ENCODE data around the gene TNNC1. TPM values are rescaled to one million over a fixed set of nuclear protein-coding genes. Genes with fewer than 3 reads are reported as not detected.

Gene TNNC1
- total and polyA plus RNA-seq, 2 donors (not counting 3 experiments of a cell fraction or from before 2014, with no cell fraction given) = 0.12 TPM; not detected in 1

GRCh38 chr3:52494445-52494844 lies 40.6 kb upstream of the TNNC1 start:
- POLR2A ChIA-PET = interaction anchor here (0.7 to 1.2 kb wide), 2 partner anchors 42 to 57 kb away, joined by 7 to 8 read pairs; partner anchors contain the start of gene UQCC5
- peak; percentile 71 for FAIRE-seq

More at GRCh38 chr3:52494445-52494844, 40.6 kb upstream of the TNNC1 start:
- dilution Hi-C loops (cut with MboI; ENCODE audit: extremely low pct_ligation_motif_present, low sequenced_read_pairs) (no loop called here), intact Hi-C loops (cut with micrococcal nuclease) (no loop called here)
- no peak overlapping the region for H3K4me3 ChIP-seq (replicated peaks in 1 of 3; ENCODE audit: insufficient read depth in 1 of 3, low read depth in 1 of 3, low read length in 3 of 3)
- no peaks in the 10 kb centered on the region for H3K9me1 ChIP-seq (replicated peaks; ENCODE audit: control insufficient read depth, extremely low read depth, insufficient read depth, low read length)
- CTCF ChIA-PET = interaction anchor here (0.7 to 1.7 kb wide), 7 partner anchors 8 to 82 kb away, joined by 3 to 14 read pairs (median 5); no protein-coding TSS in a partner anchor
- no peak for DNase-seq (ENCODE audit: low read depth, low spot score)
- H3K79me2 ChIP-seq (ENCODE audit: control insufficient read depth, insufficient read depth, low read length) = peaks cover 42% of the 10 kb centered on the region
- H3K27me3 ChIP-seq (ENCODE audit: control insufficient read depth in 2 of 2, insufficient read depth in 2 of 2, low read length in 2 of 2) = no peaks in the 10 kb centered on the region
- no peaks in the 10 kb centered on the region for H3K9me3 ChIP-seq (replicated peaks; ENCODE audit: control insufficient read depth, insufficient read depth, low read length)
- peaks cover 78% of the 10 kb centered on the region for H3K4me1 ChIP-seq (ENCODE audit: control insufficient read depth, extremely low read depth, insufficient read depth, low read length)
- no peak overlapping the region for H3K4me2 ChIP-seq (ENCODE audit: insufficient read depth, low read length)
- H2AFZ ChIP-seq (ENCODE audit: low read depth, low read length) = no peak overlapping the region
- peaks cover 6 to 28% of the 10 kb centered on the region in 2 experiments for H3K36me3 ChIP-seq (ENCODE audit: control insufficient read depth in 2 of 2, extremely low read depth in 1 of 2, insufficient read depth in 2 of 2, low read length in 2 of 2)
- H3K9ac ChIP-seq (replicated peaks; ENCODE audit: extremely low read depth, insufficient read depth, low read length) = peak overlapping the region; percentile 26
- no peaks in the 10 kb centered on the region for H4K20me1 ChIP-seq (replicated peaks; ENCODE audit: control insufficient read depth, extremely low read depth, insufficient read depth, low read length)
- peak overlapping the region; percentile 97 for H3K27ac ChIP-seq (ENCODE audit: insufficient read depth, low read depth, low read length)
- no TSS peak for BruUV-seq (replicated peaks)
- TF ChIP-seq MAX (IDR thresholded peaks at IDR 0.05; ENCODE audit: insufficient read depth, insufficient read length) = no peak
- no peak for TF ChIP-seq MYC (IDR thresholded peaks at IDR 0.05; ENCODE audit: low read depth, low read length)
- TF ChIP-seq FOS (IDR thresholded peaks at IDR 0.05; ENCODE audit: borderline replicate concordance, insufficient read depth, low read length) = no peak
- no peak for TF ChIP-seq POLR2A (IDR thresholded peaks at IDR 0.05; ENCODE audit: low read depth, low read length)
- TF ChIP-seq JUN (IDR thresholded peaks at IDR 0.05; ENCODE audit: borderline replicate concordance, insufficient read depth, insufficient read length, low read depth) = no peak
- TF ChIP-seq CTCF (IDR thresholded peaks at IDR 0.05; ENCODE audit: extremely low read depth in 1 of 2, insufficient read depth in 1 of 2, low read depth in 1 of 2, low read length in 2 of 2) = no peak
- TF ChIP-seq GATA2 (IDR thresholded peaks at IDR 0.05; ENCODE audit: insufficient read depth, insufficient read length, low read depth, low read length) = no peak
- no peak for TF ChIP-seq EZH2 (IDR thresholded peaks at IDR 0.05; ENCODE audit: borderline replicate concordance, low read depth, low read length, severe bottlenecking)

Measured in endothelial cell of umbilical vein (primary cell).